Ovary (tissue), 9 donors: Measurements from ENCODE around the gene COL23A1. TPM values are rescaled to one million over a fixed set of nuclear protein-coding genes. Genes with fewer than 3 reads are reported as not detected.

ENCODE experiments used
- DNase-seq, 5 donors: peaks; one replicate each; pipeline ENCODE4 v3.0.0-alpha.2; 2019 to 2020
- H3K27ac ChIP-seq, 2 donors: fragments of 200-600 bp; one replicate each; pipeline versions ENCODE4 v1.5.1 to v1.8.0; 2019 to 2022
- H3K27me3 ChIP-seq: fragments of 200-600 bp; one replicate; pipeline ENCODE4 v1.8.0; 2022
- H3K36me3 ChIP-seq: fragments of 200-600 bp; sonication (generic); one replicate; pipeline ENCODE4 v1.5.1; 2019
- H3K4me1 ChIP-seq: one replicate; pipeline ENCODE4 v1.8.1; 2013; ENCODE audit warnings: mild to moderate bottlenecking, moderate library complexity; ENCODE audit not compliant: insufficient read depth
- H3K4me3 ChIP-seq: fragments of 200-600 bp; sonication (generic); one replicate; pipeline ENCODE4 v1.5.1; 2017
- H3K9me3 ChIP-seq, 2 donors: fragments of 200-600 bp in 1 of 2; sonication (generic) in 1 of 2; one replicate each; pipeline versions ENCODE4 v1.5.1 to v1.8.1; 2013 to 2019; ENCODE audit warnings: mild to moderate bottlenecking in 1 of 2, moderate library complexity in 1 of 2
- EP300 ChIP-seq: sonication (generic); formaldehyde crosslinking; IDR thresholded peaks from one replicate; pipeline ENCODE4 v1.6.1; 2017; ENCODE audit warnings: antibody characterized with exemption
- POLR2A ChIP-seq: fragments of 450-650 bp; IDR thresholded peaks from one replicate; pipeline ENCODE4 v1.6.1; 2017; ENCODE audit warnings: antibody characterized with exemption, mild to moderate bottlenecking, moderate library complexity
- WGBS, 3 donors: extraction: QIAGEN DNeasy Blood & Tissue Kit in 1 of 3; methylation state at CpG; one replicate each; pipeline versions ENCODE4 v1.1.5 to v1.1.7; 2013 to 2017; 5-methylcytosine and 5-hydroxymethylcytosine counted together
- intact Hi-C, 4 donors: fragments of 100-400 bp; cut with DNase I; formaldehyde crosslinking; loops; one replicate each; pipeline versions ENCODE4 v1.11.0 to v1.15.1; 2022 to 2023
- polyA plus RNA-seq, 2 donors: library from polyadenylated mRNA; stranded (reverse); fragments of 200-250 nt in 1 of 2; fragments of 350-450 nt in 1 of 2; fragmentation: Illumina TruSeq in 1 of 2; extraction: RNeasy Lipid Tissue Mini Kit (QIAGEN cat#74804) in 1 of 2; gene quantifications; one replicate each; pipeline ENCODE4 v1.2.3, GENCODE V29; 2013 to 2014
- total RNA-seq, 7 donors: library from RNA; depleted of rRNA in 2 of 7; stranded (reverse); fragments of >200 nt in 2 of 7; fragmentation: NEBNext Ultra II Directional in 3 of 7; extraction: Animal tissue kit (Norgen Biotek cat#: 25700) in 3 of 7; gene quantifications; one replicate each; pipeline versions ENCODE4 v1.1.0 to v1.2.4, GENCODE V29; 2016 to 2023
- TF ChIP-seq, protein P1 (sequence below), 3 donors: fragments of 450-650 bp in 2 of 3; fragments of 200-600 bp in 1 of 3; IDR thresholded peaks; one replicate each; pipeline versions ENCODE4 v1.5.1 to v1.8.0; 2016 to 2022; ENCODE audit warnings: antibody characterized with exemption in 3 of 3, mild to moderate bottlenecking in 1 of 3
- donor health status: DM: no; HTN: no; CAD: no; lungs with moderate emphysema.
- donor health status: DM: no; HTN: no; CAD: no.
- donor health status: Bipolar disorder and iron deficiency.
- donor health status: DM: yes; HTN: yes; CAD: no.
- donor health status: DM: no; HTN: no; CAD: no.
- donor health status: DM: yes; HTN: yes; CAD: no.

The COL23A1 gene
- total and polyA plus RNA-seq, 9 donors, result 0.13 to 0.92 (median 0.39) TPM; not detected in 1

DNA sequence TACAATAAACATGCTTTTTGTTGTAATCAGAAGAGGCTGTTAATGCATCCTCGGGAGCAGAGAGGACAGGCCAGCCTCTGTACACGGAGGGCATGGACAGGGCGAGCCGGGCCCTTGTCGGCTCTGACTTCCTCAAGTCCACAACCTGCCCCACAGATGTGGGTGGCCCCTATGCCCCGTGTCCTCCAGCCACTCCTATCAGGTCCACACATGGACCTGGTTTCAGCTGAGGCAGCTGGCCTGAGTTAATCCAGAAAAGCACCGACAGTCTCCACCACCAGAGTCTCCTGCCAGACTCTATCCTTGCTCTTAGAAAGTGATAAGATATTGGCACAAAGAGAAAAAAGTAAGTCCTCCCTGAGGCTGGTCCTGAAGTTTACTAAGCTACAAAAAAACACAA is 305.2 kb downstream of the COL23A1 start:
- intact Hi-C loops, result loop anchor here in 3 of 4 donors (5.0 to 10.0 kb wide), 3 partner anchors 170 to 270 kb away; no protein-coding TSS in a partner anchor

DNA sequence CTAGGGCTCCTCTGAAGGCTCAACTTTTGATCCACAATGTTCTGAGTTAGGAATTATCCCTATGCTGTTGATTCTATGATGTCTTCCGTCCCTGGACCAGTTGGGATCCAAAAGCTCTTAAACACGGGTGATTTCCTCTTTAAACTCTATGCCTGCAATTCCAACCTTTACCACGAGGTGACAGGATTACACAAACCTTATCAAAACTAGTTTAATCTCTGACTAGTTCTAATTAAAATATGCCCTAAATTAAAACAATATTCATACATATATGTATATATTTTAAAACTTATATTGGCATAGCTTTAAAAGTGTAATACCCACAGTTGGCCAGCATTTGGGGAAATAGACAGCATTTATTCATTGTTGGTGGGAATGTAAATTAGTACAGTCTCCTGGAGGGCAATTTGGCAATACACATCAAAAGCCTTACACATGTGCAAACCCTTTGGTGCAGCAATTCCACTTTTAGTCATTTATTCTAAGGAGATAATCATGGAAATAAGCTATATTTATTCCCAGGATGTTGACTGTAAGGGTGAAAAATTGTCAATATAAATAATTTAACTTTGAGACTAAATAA is 306.0 kb downstream of the COL23A1 start:
- intact Hi-C loops, result loop anchor here in 3 of 4 donors (5.0 to 10.0 kb wide), 3 partner anchors 171 to 271 kb away; no protein-coding TSS in a partner anchor
- TF ChIP-seq POLR2A (no peak), EP300 (no peak)
- TF ChIP-seq, protein P1, sequence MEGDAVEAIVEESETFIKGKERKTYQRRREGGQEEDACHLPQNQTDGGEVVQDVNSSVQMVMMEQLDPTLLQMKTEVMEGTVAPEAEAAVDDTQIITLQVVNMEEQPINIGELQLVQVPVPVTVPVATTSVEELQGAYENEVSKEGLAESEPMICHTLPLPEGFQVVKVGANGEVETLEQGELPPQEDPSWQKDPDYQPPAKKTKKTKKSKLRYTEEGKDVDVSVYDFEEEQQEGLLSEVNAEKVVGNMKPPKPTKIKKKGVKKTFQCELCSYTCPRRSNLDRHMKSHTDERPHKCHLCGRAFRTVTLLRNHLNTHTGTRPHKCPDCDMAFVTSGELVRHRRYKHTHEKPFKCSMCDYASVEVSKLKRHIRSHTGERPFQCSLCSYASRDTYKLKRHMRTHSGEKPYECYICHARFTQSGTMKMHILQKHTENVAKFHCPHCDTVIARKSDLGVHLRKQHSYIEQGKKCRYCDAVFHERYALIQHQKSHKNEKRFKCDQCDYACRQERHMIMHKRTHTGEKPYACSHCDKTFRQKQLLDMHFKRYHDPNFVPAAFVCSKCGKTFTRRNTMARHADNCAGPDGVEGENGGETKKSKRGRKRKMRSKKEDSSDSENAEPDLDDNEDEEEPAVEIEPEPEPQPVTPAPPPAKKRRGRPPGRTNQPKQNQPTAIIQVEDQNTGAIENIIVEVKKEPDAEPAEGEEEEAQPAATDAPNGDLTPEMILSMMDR (IDR thresholded peaks at IDR 0.05), result no peak
- Histone ChIP-seq H3K4me1 (no peaks in the 10 kb centered on the region), H3K27ac (no peak overlapping the region), H3K4me3 (no peak overlapping the region), H3K36me3 (no peaks in the 10 kb centered on the region), H3K9me3 (no peaks in the 10 kb centered on the region), H3K27me3 (no peaks in the 10 kb centered on the region)
- no peak for DNase-seq
- 47 to 53% (median 50%) methylated on average over 3 of the region's 3 CpGs for WGBS, 3 donors

More for the DNA sequence above, 305.2 kb downstream of the COL23A1 start:
- TF ChIP-seq, protein P1 (IDR thresholded peaks at IDR 0.05), result no peak
- TF ChIP-seq EP300 (no peak), POLR2A (no peak)
- 53 to 69% (median 60%) methylated on average over 7 of the region's 7 CpGs for WGBS, 3 donors
- Histone ChIP-seq H3K9me3 (no peaks in the 10 kb centered on the region), H3K36me3 (no peaks in the 10 kb centered on the region), H3K27me3 (no peaks in the 10 kb centered on the region), H3K27ac (no peak overlapping the region), H3K4me3 (no peak overlapping the region), H3K4me1 (no peaks in the 10 kb centered on the region)
- DNase-seq, result no peak

DNA sequence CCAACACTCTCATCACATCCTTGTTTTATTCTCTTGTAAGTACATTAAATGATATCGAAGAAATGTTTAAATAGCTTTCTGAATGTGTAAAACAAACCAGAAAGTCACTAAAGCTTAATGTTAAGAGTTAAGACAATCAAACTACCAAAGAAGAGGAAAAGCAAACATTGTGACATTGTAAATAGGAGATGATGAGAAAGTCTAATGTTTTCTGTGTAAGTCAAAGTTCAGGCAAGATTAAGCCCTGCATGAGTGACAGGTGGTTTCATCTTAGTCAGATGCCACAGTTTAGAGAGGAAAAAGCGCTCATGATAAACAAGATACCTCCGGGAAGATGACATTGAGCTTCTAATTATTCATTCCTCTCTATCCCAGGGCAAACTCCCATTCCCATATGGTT is 306.7 kb downstream of the COL23A1 start:
- intact Hi-C loops, result loop anchor here in 3 of 4 donors (5.0 to 10.0 kb wide), 3 partner anchors 171 to 271 kb away; no protein-coding TSS in a partner anchor
- no peak for DNase-seq
- Histone ChIP-seq H3K27ac (no peak overlapping the region), H3K4me1 (no peaks in the 10 kb centered on the region), H3K27me3 (no peaks in the 10 kb centered on the region), H3K36me3 (no peaks in the 10 kb centered on the region), H3K9me3 (no peaks in the 10 kb centered on the region), H3K4me3 (no peak overlapping the region)
- TF ChIP-seq, protein P1 (IDR thresholded peaks at IDR 0.05), result no peak
- TF ChIP-seq EP300 (no peak), POLR2A (no peak)
- WGBS, 3 donors, result 95 to 96% (median 96%) methylated on average over 3 of the region's 3 CpGs

DNA sequence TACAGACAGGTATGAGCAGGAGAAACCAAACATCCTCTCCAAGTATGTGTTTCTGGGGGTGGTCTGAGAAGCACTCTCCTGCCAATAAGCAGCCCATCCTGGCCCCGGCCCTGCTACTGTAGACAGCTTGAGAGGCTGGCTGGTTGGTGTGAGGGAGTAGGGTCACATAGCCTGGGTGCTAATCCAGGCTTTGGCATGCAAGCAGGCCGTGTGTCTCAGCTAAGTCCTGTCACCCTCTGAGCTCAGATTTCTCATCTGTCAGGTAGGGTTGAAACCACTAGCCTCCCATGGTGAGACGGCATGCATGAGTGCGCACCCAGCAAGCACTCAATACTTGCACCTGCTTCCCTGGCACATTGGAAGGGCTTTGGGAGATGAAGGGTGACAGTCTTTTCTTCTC is 307.8 kb downstream of the COL23A1 start:
- WGBS, 3 donors, result 88 to 90% (median 89%) methylated on average over 4 of the region's 4 CpGs
- no peaks in the 10 kb centered on the region for H3K27me3 ChIP-seq
- intact Hi-C loops, result loop anchor here in 3 of 4 donors (5.0 to 10.0 kb wide), 3 partner anchors 172 to 272 kb away; no protein-coding TSS in a partner anchor
- no peaks in the 10 kb centered on the region for H3K9me3 ChIP-seq
- H3K27ac ChIP-seq, result no peak overlapping the region
- H3K4me1 ChIP-seq, result no peaks in the 10 kb centered on the region
- no peak for DNase-seq
- no peak for TF ChIP-seq POLR2A
- TF ChIP-seq, protein P1 (IDR thresholded peaks at IDR 0.05), result no peak
- TF ChIP-seq EP300, result no peak
- no peak overlapping the region for H3K4me3 ChIP-seq
- H3K36me3 ChIP-seq, result no peaks in the 10 kb centered on the region
